Immature natural killer cell (primary cell): Measurements from ENCODE around the gene SLC10A7. TPM values are rescaled to one million over a fixed set of nuclear protein-coding genes. Genes with fewer than 3 reads are reported as not detected.

Source experiments
- DNase-seq, 3 donors: peaks; one replicate each; pipeline ENCODE4 v3.0.0; 2022; ENCODE audit warnings: mixed read lengths in 1 of 3
- H3K27ac Mint-ChIP-seq, 6 donors: one replicate each; pipeline ENCODE4 v1.8.0; 2020; ENCODE audit warnings: mixed read lengths in 6 of 6, mild to moderate bottlenecking in 5 of 6, inconsistent platforms in 4 of 6, moderate library complexity in 3 of 6
- H3K27me3 Mint-ChIP-seq, 3 donors: one replicate each; pipeline ENCODE4 v1.8.0; 2020 to 2021; ENCODE audit warnings: low read depth in 3 of 3, mild to moderate bottlenecking in 3 of 3, mixed read lengths in 3 of 3, moderate library complexity in 3 of 3, inconsistent platforms in 1 of 3
- H3K36me3 Mint-ChIP-seq, 3 donors: one replicate each; pipeline ENCODE4 v1.8.0; 2020; ENCODE audit warnings: mixed read lengths in 3 of 3, inconsistent platforms in 2 of 3, mild to moderate bottlenecking in 2 of 3
- H3K4me1 Mint-ChIP-seq, 2 donors: one replicate each; pipeline ENCODE4 v1.8.0; 2020; ENCODE audit warnings: inconsistent platforms in 2 of 2, mild to moderate bottlenecking in 2 of 2, mixed read lengths in 2 of 2, moderate library complexity in 1 of 2
- H3K4me3 Mint-ChIP-seq, 5 donors: one replicate each; pipeline ENCODE4 v1.8.0; 2020; ENCODE audit warnings: mild to moderate bottlenecking in 5 of 5, mixed read lengths in 5 of 5, inconsistent platforms in 3 of 5, moderate library complexity in 3 of 5
- H3K9me3 Mint-ChIP-seq, 6 donors: one replicate each; pipeline ENCODE4 v1.8.0; 2020; ENCODE audit warnings: mild to moderate bottlenecking in 6 of 6, mixed read lengths in 6 of 6, inconsistent platforms in 4 of 6, moderate library complexity in 3 of 6
- polyA plus RNA-seq, 3 donors: library from polyadenylated mRNA; unstranded; fragments of 300-500 nt; fragmentation: Illumina TruSeq; gene quantifications; one replicate each; pipeline ENCODE4 v1.2.3, GENCODE V29; 2021

Gene SLC10A7
- polyA plus RNA-seq, 3 donors from 2014 or later = 8.0 to 13.4 (median 8.8) TPM

GRCh38 chr4:146513548-146513947, 8.2 kb downstream of the SLC10A7 start:
- Mint-ChIP-seq H3K36me3 (peaks cover 12 to 21% (median 17%) of the 10 kb centered on the region in 3 donors), H3K9me3 (no peaks in the 10 kb centered on the region), H3K4me3 (no peak overlapping the region), H3K27me3 (no peaks in the 10 kb centered on the region), H3K27ac (no peak overlapping the region), H3K4me1 (peaks cover 4 to 12% of the 10 kb centered on the region in 2 donors)
- DNase-seq = no peak

DNA sequence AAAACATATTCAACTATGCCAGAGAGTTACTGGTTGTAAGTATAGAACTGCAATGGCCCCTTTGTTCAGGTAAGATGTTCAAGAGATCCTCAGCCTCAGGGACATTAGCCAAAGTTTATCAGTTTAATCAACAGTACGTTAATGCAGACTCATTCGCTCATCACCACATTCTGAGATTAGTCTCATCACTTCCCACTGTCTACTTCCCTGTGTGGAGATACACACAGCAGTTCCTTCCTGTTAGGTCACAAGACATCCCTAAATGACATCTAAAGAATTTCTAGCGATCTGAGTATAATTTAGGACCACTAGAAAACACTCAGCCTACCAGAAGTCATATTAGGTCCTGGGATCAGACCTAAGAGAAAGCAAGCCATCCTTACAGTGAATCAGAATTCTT, 10.4 kb downstream of the SLC10A7 start:
- Mint-ChIP-seq H3K36me3 (peaks cover 23 to 34% (median 27%) of the 10 kb centered on the region in 3 donors), H3K4me3 (no peak overlapping the region), H3K4me1 (no peaks in the 10 kb centered on the region), H3K27ac (no peak overlapping the region), H3K27me3 (no peaks in the 10 kb centered on the region), H3K9me3 (no peaks in the 10 kb centered on the region)
- no peak for DNase-seq

DNA sequence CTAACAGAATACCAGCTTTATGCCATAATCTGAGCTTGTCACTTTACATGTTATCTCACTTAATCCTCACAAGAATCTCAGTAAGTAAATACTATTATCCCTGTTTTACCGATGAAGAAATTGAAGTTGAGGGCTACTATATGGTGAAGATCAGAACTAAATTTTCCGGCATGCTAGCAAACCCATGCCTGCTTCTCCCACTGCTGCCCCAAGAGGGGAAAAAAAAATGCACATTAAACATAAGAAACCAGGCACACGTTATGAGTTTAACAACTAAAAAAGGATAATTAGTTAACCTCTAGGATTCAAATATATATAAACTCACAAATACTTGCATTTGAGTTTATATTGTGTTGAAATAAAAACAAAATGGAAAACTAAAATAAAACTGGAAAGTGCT, 10.8 kb downstream of the SLC10A7 start:
- no peak overlapping the region for H3K4me3 Mint-ChIP-seq
- H3K27me3 Mint-ChIP-seq = no peaks in the 10 kb centered on the region
- H3K4me1 Mint-ChIP-seq = no peaks in the 10 kb centered on the region
- no peaks in the 10 kb centered on the region for H3K9me3 Mint-ChIP-seq
- peaks cover 22 to 34% (median 24%) of the 10 kb centered on the region in 3 donors for H3K36me3 Mint-ChIP-seq
- H3K27ac Mint-ChIP-seq = no peak overlapping the region
- no peak for DNase-seq

GRCh38 chr4:146508229-146508939, 13.4 kb downstream of the SLC10A7 start:
- no peak overlapping the region for H3K27ac Mint-ChIP-seq
- no peaks in the 10 kb centered on the region for H3K27me3 Mint-ChIP-seq
- no peak for DNase-seq
- H3K36me3 Mint-ChIP-seq = peaks cover 22 to 28% (median 27%) of the 10 kb centered on the region in 3 donors
- H3K4me1 Mint-ChIP-seq = no peaks in the 10 kb centered on the region
- no peaks in the 10 kb centered on the region for H3K9me3 Mint-ChIP-seq
- H3K4me3 Mint-ChIP-seq = no peak overlapping the region

DNA sequence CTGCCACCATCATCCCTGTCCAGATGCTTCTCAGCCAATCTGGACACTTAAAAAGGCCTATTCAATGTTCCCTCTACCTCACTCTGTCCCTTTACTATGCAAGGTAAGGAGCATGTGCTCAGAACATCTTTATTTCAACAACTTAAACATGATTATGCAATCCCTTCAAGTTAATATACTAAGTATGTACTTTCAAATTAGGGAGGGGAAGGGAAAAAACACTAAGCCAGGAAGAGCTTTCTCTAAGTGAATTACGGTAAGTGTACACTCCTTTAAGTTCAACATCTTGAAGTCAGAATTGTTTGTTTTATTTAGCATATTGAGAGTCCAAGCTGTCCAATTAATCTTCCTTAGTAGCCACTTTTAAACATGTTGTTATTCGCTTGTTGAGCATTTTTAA, 14.1 kb downstream of the SLC10A7 start:
- Mint-ChIP-seq H3K27me3 (no peaks in the 10 kb centered on the region), H3K4me1 (no peaks in the 10 kb centered on the region), H3K36me3 (peaks cover 23 to 34% (median 32%) of the 10 kb centered on the region in 3 donors), H3K27ac (peak overlapping the region in 1 of 6 donors; percentile 43), H3K4me3 (no peak overlapping the region), H3K9me3 (no peaks in the 10 kb centered on the region)
- DNase-seq = no peak

DNA sequence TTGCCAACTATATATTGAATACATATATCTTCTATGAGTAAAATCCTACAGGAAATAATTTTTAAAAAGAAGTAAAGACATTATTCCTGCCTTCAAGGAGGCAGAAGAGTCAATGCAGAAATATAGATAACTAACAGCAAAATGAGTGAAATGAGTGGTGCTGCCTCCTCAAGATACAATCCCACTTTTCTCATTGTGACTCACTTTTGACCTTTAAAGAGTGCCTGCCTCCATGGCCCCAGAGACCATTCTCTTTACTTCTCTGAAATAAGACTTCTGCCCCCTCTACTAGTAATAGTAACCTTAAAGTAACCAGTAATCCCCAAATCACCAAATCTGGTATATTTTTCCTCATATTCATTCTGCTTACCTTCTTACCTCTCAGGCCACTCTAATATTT, 15.5 kb downstream of the SLC10A7 start:
- no peak overlapping the region for H3K4me3 Mint-ChIP-seq
- no peak for DNase-seq
- H3K27ac Mint-ChIP-seq = no peak overlapping the region
- peaks cover 23 to 37% (median 35%) of the 10 kb centered on the region in 3 donors for H3K36me3 Mint-ChIP-seq
- H3K4me1 Mint-ChIP-seq = no peaks in the 10 kb centered on the region
- H3K9me3 Mint-ChIP-seq = no peaks in the 10 kb centered on the region
- H3K27me3 Mint-ChIP-seq = no peaks in the 10 kb centered on the region

- Mint-ChIP-seq H3K36me3 (peaks cover 6 to 16% (median 10%) of the 10 kb centered on the region in 3 donors), H3K4me3 (no peak overlapping the region), H3K27ac (no peak overlapping the region), H3K27me3 (no peaks in the 10 kb centered on the region), H3K4me1 (peaks cover 19 to 21% of the 10 kb centered on the region in 2 donors), H3K9me3 (no peaks in the 10 kb centered on the region)
- DNase-seq = no peak
Observed at GRCh38 chr4:146500216-146500615, 21.5 kb downstream of the SLC10A7 start.

GRCh38 chr4:146498291-146498690, 23.4 kb downstream of the SLC10A7 start:
- Mint-ChIP-seq H3K27me3 (peaks cover 0 to 1% (median 0%) of the 10 kb centered on the region in 3 donors), H3K4me1 (peaks cover 25 to 33% of the 10 kb centered on the region in 2 donors), H3K36me3 (peaks cover 3 to 18% (median 5%) of the 10 kb centered on the region in 3 donors), H3K4me3 (no peak overlapping the region), H3K9me3 (no peaks in the 10 kb centered on the region), H3K27ac (no peak overlapping the region)
- DNase-seq = no peak

- Mint-ChIP-seq H3K9me3 (no peaks in the 10 kb centered on the region), H3K4me3 (peak overlapping the region in 2 of 5 donors; percentile 14 to 66), H3K27me3 (peaks cover 0 to 1% (median 0%) of the 10 kb centered on the region in 3 donors), H3K4me1 (peaks cover 33 to 43% of the 10 kb centered on the region in 2 donors), H3K27ac (peak overlapping the region; percentile 22 to 71 (median 52)), H3K36me3 (peaks cover 4 to 11% (median 5%) of the 10 kb centered on the region in 3 donors)
- DNase-seq = no peak
Observed at GRCh38 chr4:146495269-146495668, 26.5 kb downstream of the SLC10A7 start.

- peak overlapping the region in 2 of 6 donors; percentile 4 to 17 for H3K27ac Mint-ChIP-seq
- H3K4me3 Mint-ChIP-seq = no peak overlapping the region
- H3K4me1 Mint-ChIP-seq = peaks cover 40 to 53% of the 10 kb centered on the region in 2 donors
Observed at GRCh38 chr4:146494143-146494542, 27.6 kb downstream of the SLC10A7 start.

DNA sequence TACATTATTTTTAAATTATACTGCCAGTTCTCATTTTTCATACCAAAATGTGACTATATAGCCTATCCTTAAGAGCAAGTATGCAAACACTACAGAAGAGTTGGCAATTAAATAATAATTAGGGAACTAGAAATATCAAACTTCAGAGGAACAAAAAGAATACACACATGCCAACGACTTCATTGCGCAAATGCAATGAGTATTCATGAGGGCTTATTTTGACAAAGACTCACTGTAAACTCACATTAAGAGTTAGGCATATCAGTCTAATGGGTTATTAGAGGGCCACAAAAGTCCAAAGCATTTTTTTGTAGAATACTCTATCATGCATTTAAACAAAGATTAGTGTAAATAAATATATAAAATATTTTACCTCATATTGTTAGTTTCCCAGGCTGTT, 31.6 kb downstream of the SLC10A7 start:
- DNase-seq = no peak
- Mint-ChIP-seq H3K27me3 (peaks cover 0 to 1% (median 0%) of the 10 kb centered on the region in 3 donors), H3K9me3 (no peaks in the 10 kb centered on the region), H3K36me3 (peaks cover 4 to 18% (median 9%) of the 10 kb centered on the region in 3 donors), H3K4me3 (no peak overlapping the region), H3K27ac (no peak overlapping the region), H3K4me1 (peaks cover 45 to 66% of the 10 kb centered on the region in 2 donors)

More at GRCh38 chr4:146494143-146494542, 27.6 kb downstream of the SLC10A7 start:
- Mint-ChIP-seq H3K27me3 (peaks cover 0 to 1% (median 0%) of the 10 kb centered on the region in 3 donors), H3K9me3 (no peaks in the 10 kb centered on the region), H3K36me3 (peaks cover 4 to 11% (median 5%) of the 10 kb centered on the region in 3 donors)
- DNase-seq = no peak

GRCh38 chr4:146488495-146489174, 33.1 kb downstream of the SLC10A7 start:
- Mint-ChIP-seq H3K27ac (peak overlapping the region in 3 of 6 donors; percentile 12 to 42 (median 16)), H3K27me3 (peaks cover 0 to 3% (median 0%) of the 10 kb centered on the region in 3 donors), H3K36me3 (peaks cover 11 to 17% (median 16%) of the 10 kb centered on the region in 3 donors), H3K4me3 (peak overlapping the region in 3 of 5 donors; percentile 20 to 43 (median 36)), H3K4me1 (peaks cover 40 to 55% of the 10 kb centered on the region in 2 donors), H3K9me3 (peaks cover 0 to 4% (median under 1%) of the 10 kb centered on the region in 6 donors)
- peak; percentile 8 to 39 (median 8) for DNase-seq

DNA sequence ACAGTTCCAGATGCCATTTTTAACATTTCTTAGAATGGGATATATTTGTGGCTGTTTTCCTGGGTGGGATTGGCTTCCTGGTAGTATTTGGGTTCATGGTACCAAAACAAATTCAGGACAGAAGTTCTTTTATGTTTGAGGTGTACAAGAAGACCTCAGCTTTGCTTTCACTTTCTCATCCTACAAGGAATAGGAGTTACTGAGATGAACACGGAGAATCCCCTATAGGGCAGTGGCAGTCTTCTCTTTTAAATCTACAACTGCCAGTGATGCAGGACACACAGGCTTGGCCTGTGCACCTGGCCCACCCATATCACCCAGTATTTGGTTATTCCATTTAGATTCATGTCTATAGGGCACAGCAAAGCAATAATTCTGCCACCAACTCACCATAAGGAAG, 35.2 kb downstream of the SLC10A7 start:
- Mint-ChIP-seq H3K36me3 (peaks cover 29 to 34% (median 34%) of the 10 kb centered on the region in 3 donors), H3K4me1 (peaks cover 42 to 60% of the 10 kb centered on the region in 2 donors), H3K27me3 (peaks cover 0 to 3% (median 0%) of the 10 kb centered on the region in 3 donors), H3K4me3 (peak overlapping the region; percentile 0 to 61 (median 33)), H3K27ac (peak overlapping the region in 5 of 6 donors; percentile 13 to 67 (median 31)), H3K9me3 (peaks cover 10 to 22% (median 18%) of the 10 kb centered on the region in 6 donors)
- DNase-seq = no peak

GRCh38 chr4:146485968-146486367, 35.8 kb downstream of the SLC10A7 start:
- Mint-ChIP-seq H3K4me3 (peak overlapping the region in 1 of 5 donors; percentile 1), H3K9me3 (peaks cover 10 to 22% (median 18%) of the 10 kb centered on the region in 6 donors), H3K36me3 (peaks cover 26 to 36% (median 30%) of the 10 kb centered on the region in 3 donors)

More at GRCh38 chr4:146485968-146486367, 35.8 kb downstream of the SLC10A7 start:
- peaks cover 0 to 3% (median 0%) of the 10 kb centered on the region in 3 donors for H3K27me3 Mint-ChIP-seq
- peak overlapping the region in 1 of 6 donors; percentile 35 for H3K27ac Mint-ChIP-seq
- no peak for DNase-seq
- peaks cover 42 to 59% of the 10 kb centered on the region in 2 donors for H3K4me1 Mint-ChIP-seq
